Measurements from ENCODE around the gene INHBA. TPM values are rescaled to one million over a fixed set of nuclear protein-coding genes. Genes with fewer than 3 reads are reported as not detected.

The INHBA gene
- total RNA-seq, 1 donor from 2014 or later, result 8.9 TPM

- no peak for TF ChIP-seq CTCF (conservative IDR thresholded peaks at IDR 0.05; ENCODE audit: low read depth, low read length)
- DNase-seq (ENCODE audit: low read depth), result no peak
- peak overlapping the region; percentile 2 for H3K4me3 ChIP-seq (ENCODE audit: low read depth, low read length)
Measured at GRCh38 chr7:41698114-41698513, 4.8 kb downstream of the INHBA start.

GRCh38 chr7:41696323-41696916 is 6.5 kb downstream of the INHBA start:
- TF ChIP-seq CTCF (conservative IDR thresholded peaks at IDR 0.05; ENCODE audit: low read depth, low read length), result peak; percentile 92
- peak; percentile 87 for DNase-seq (ENCODE audit: low read depth)
- H3K4me3 ChIP-seq (ENCODE audit: low read depth, low read length), result peak overlapping the region; percentile 49

- no peak for DNase-seq (ENCODE audit: low read depth)
- H3K4me3 ChIP-seq (ENCODE audit: low read depth, low read length), result peak overlapping the region; percentile 49
- TF ChIP-seq CTCF (conservative IDR thresholded peaks at IDR 0.05; ENCODE audit: low read depth, low read length), result no peak
Measured at GRCh38 chr7:41695661-41696322, 7.1 kb downstream of the INHBA start.

- no peak overlapping the region for H3K4me3 ChIP-seq (ENCODE audit: low read depth, low read length)
- no peak for TF ChIP-seq CTCF (conservative IDR thresholded peaks at IDR 0.05; ENCODE audit: low read depth, low read length)
- no peak for DNase-seq (ENCODE audit: low read depth)
Measured at GRCh38 chr7:41694495-41694894, 8.4 kb downstream of the INHBA start.

GRCh38 chr7:41693150-41693997 is 9.5 kb downstream of the INHBA start:
- TF ChIP-seq CTCF (conservative IDR thresholded peaks at IDR 0.05; ENCODE audit: low read depth, low read length), result peak; percentile 56
- no peak for DNase-seq (ENCODE audit: low read depth)

GRCh38 chr7:41692251-41692650 is 10.6 kb downstream of the INHBA start:
- no peak overlapping the region for H3K4me3 ChIP-seq (ENCODE audit: low read depth, low read length)
- DNase-seq (ENCODE audit: low read depth), result no peak
- no peak for TF ChIP-seq CTCF (conservative IDR thresholded peaks at IDR 0.05; ENCODE audit: low read depth, low read length)

More at GRCh38 chr7:41693150-41693997, 9.5 kb downstream of the INHBA start:
- H3K4me3 ChIP-seq (ENCODE audit: low read depth, low read length), result no peak overlapping the region

Measured in epithelial cell of proximal tubule (primary cell).